HG02642 (cell line): ENCODE measurements around the gene FAM151A.

Experiments used
- ATAC-seq: cut with Tn5 transposase; IDR thresholded peaks from one replicate; pipeline ENCODE4 v1.9.1; 2021; ENCODE audit warnings: mild to moderate bottlenecking; ENCODE audit not compliant: unreplicated experiment, poor library complexity

FAM151A gene

GRCh38 chr1:54582566-54583306 lies 40.6 kb downstream of the FAM151A start:
- no peak for ATAC-seq

DNA sequence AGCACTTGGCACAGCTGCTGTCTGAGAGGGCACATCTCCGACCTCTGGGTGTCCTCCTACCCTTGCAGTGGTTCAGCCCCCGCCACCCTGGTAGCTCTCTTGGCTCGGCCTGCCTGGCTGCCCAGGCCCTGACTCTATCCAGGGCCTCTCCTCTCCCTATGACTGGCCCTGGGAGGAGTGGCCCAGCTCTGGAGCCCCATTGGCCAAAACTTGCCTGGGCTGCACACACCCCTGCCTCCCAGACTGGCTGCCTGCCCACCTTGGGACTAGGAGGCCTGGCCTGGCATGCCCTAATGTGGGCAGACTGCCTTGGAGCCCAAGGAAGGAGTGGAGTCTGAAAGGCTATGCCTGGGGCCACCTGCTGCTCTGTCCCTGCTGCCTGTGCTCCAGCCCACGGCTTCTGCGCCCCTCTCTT lies 41.7 kb downstream of the FAM151A start:
- no peak for ATAC-seq

DNA sequence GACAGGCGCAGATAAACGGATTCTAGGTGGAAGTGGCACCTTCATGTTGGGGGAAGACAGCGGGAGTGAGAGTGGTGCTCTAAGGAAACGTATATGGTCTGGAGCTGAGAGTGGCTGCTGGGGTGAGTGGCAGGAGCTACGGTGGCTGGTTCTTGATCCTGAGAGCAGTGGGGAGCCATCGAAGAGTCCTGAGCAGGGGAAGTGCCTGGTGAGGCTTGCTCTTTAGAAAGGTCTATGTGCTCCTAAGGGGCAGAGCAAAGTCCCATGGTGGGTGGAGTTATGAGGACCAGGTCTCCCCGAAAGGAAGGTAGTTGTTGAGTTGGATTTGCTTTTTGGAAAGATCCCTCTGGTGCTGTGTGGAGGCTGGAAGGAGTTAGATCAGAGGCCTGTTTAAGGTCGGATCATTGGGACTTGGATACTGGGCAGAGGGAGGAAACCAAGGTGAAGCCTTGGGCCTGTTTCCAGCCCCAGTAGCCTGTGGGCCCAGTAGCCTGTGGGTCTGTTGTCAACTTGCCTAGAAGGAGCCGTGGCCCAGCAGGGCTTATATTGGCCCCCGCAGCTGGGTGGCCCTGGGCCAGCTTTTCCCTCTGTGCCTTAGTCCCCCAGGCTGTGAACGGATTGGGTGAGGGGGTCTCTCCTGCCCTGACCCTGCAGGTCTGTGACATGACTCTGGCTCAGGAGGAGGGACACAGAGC lies 42.3 kb downstream of the FAM151A start:
- no peak for ATAC-seq

GRCh38 chr1:54579337-54579781 lies 44.0 kb downstream of the FAM151A start:
- ATAC-seq = no peak

GRCh38 chr1:54577612-54578011 lies 45.7 kb downstream of the FAM151A start:
- ATAC-seq = no peak

GRCh38 chr1:54575605-54576290 lies 47.6 kb downstream of the FAM151A start:
- ATAC-seq = no peak

DNA sequence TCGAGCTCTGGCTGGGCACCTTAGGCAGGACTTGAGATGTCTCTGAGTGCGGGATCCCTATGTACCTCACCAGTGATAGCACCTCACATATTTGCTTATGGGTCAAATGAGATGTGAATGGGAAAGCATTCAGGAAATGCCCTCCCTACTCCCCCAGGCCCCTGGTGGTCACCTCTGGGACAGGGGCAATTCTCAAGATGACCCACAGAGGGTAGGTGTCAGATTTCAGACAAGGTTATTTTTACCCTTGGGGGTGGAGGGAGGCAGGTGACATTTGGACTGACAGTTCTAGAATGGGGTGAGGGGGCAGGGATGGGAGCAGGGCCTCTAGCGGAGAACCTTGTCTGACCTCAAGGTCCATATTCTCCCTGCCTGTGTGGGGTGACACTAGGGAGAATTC lies 48.2 kb downstream of the FAM151A start:
- no peak for ATAC-seq

- no peak for ATAC-seq
These were observed 49.1 kb downstream of the FAM151A start for GRCh38 chr1:54574158-54574778.

- no peak for ATAC-seq
These were observed 50.8 kb downstream of the FAM151A start for GRCh38 chr1:54572542-54572850.

GRCh38 chr1:54571803-54572541 lies 51.4 kb downstream of the FAM151A start:
- ATAC-seq = no peak

DNA sequence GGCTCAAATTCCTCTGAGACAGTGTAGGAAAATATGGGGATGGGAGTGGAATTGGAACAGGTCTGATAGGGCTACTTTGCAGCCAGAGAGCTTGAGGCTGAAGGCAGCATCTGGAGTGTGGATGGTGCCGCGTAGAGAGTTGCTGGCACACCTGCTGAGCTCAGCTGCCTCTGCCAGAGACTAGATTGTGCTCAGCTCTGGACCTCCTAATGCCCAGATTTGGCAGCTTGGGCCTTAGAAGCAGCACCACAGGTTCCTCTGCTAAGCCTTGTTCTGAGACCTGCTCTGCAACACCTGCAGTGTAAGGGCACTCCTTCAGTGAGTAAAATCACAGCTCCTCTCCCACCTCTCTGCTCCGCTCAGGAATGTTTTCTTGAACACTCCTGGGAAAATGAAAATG lies 52.0 kb downstream of the FAM151A start:
- ATAC-seq = no peak

GRCh38 chr1:54570161-54570560 lies 53.2 kb downstream of the FAM151A start:
- no peak for ATAC-seq

DNA sequence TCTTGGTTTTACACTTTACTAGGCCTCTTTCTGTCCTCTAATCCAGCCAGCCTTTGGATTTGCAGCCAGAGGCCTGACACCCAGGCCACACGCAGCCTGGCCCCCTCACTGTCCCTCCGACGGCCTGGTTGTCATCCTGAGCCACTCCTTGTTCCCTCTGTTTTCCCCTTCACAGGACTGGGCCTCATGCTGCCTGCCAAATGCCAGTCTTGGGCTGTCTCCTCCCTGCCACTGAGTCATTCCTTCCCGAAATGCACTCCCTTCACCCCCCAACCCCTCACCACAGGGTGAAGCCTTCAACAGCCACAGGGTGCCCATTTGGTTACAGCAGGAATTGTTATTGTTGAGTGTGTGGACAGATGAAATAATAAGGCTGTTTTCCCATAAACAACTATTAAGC lies 54.0 kb downstream of the FAM151A start:
- no peak for ATAC-seq

GRCh38 chr1:54567961-54568360 lies 55.4 kb downstream of the FAM151A start:
- no peak for ATAC-seq

- no peak for ATAC-seq
These were observed 56.7 kb downstream of the FAM151A start for GRCh38 chr1:54566438-54567141.

DNA sequence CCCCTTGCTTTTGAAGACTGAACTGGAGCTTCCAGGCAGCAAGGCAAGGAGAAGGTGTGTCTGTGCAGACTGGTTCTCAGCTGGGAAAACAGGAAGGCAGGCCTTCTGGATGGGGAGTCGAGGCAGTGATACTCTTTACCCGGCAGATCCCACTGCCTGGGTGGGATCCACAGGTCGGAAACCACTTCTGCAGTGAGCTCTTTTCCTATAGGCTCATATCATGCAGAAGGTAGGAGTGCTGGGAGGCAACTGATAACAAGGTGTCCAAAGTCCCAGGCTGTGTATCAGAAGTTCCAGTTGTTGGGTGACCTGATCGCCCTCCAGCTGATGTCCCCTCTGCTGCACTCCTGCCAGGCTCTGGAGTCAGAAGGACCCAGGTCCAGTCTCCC lies 58.2 kb downstream of the FAM151A start:
- no peak for ATAC-seq

GRCh38 chr1:54564312-54565112 lies 58.8 kb downstream of the FAM151A start:
- ATAC-seq = no peak

- ATAC-seq = no peak
These were observed 63.5 kb downstream of the FAM151A start for GRCh38 chr1:54559771-54560231.
